Measurements from ENCODE around the gene PCNX3. TPM values are rescaled to one million over a fixed set of nuclear protein-coding genes. Genes with fewer than 3 reads are reported as not detected.

The PCNX3 gene
- total and polyA plus RNA-seq, 2 donors (not counting 3 experiments of a cell fraction or from before 2014, with no cell fraction given): 42.6 to 53.9 TPM

- peak; percentile 96 for DNase-seq (ENCODE audit: low read depth, low spot score)
- Histone ChIP-seq H3K4me1 (ENCODE audit: control insufficient read depth, extremely low read depth, insufficient read depth, low read length) (peaks cover 54% of the 10 kb centered on the region), H4K20me1 (replicated peaks; ENCODE audit: control insufficient read depth, extremely low read depth, insufficient read depth, low read length) (no peaks in the 10 kb centered on the region), H3K9me3 (replicated peaks; ENCODE audit: control insufficient read depth, insufficient read depth, low read length) (no peaks in the 10 kb centered on the region), H3K27me3 (ENCODE audit: control insufficient read depth in 2 of 2, insufficient read depth in 2 of 2, low read length in 2 of 2) (no peaks in the 10 kb centered on the region), H3K27ac (ENCODE audit: insufficient read depth, low read depth, low read length) (peak overlapping the region; percentile 45), H3K79me2 (ENCODE audit: control insufficient read depth, insufficient read depth, low read length) (peaks cover 25% of the 10 kb centered on the region), H2AFZ (ENCODE audit: low read depth, low read length) (no peak overlapping the region), H3K9ac (replicated peaks; ENCODE audit: extremely low read depth, insufficient read depth, low read length) (no peak overlapping the region), H3K9me1 (replicated peaks; ENCODE audit: control insufficient read depth, extremely low read depth, insufficient read depth, low read length) (no peaks in the 10 kb centered on the region), H3K36me3 (ENCODE audit: control insufficient read depth in 2 of 2, extremely low read depth in 1 of 2, insufficient read depth in 2 of 2, low read length in 2 of 2) (no peaks in the 10 kb centered on the region), H3K4me3 (replicated peaks in 1 of 3; ENCODE audit: insufficient read depth in 1 of 3, low read depth in 1 of 3, low read length in 3 of 3) (peak overlapping the region in 2 of 3 experiments; percentile 31 to 65), H3K4me2 (ENCODE audit: insufficient read depth, low read length) (peak overlapping the region; percentile 68)
- CTCF ChIA-PET: interaction anchor here (1.8 to 9.7 kb wide), 3 partner anchors 16 to 33 kb away, joined by 10 to 167 read pairs (median 146); partner anchors contain the start of gene LTBP3
- POLR2A ChIA-PET: no interaction called here
- intact Hi-C loops (cut with micrococcal nuclease): loop anchor here (1.0 to 5.0 kb wide), 5 partner anchors 14 to 192 kb away; partner anchors contain the start of genes LTBP3, PCNX3 and SLC25A45
- dilution Hi-C loops (cut with MboI; ENCODE audit: extremely low pct_ligation_motif_present, low sequenced_read_pairs): no loop called here
- TF ChIP-seq POLR2AphosphoS5 (IDR thresholded peaks at IDR 0.05; ENCODE audit: insufficient read depth, low read depth, low read length) (peak; percentile 96), POLR2A (IDR thresholded peaks at IDR 0.05; ENCODE audit: low read depth, low read length) (no peak), GATA2 (IDR thresholded peaks at IDR 0.05; ENCODE audit: insufficient read depth, insufficient read length, low read depth, low read length) (no peak), FOS (IDR thresholded peaks at IDR 0.05; ENCODE audit: borderline replicate concordance, insufficient read depth, low read length) (peak; percentile 59), JUN (IDR thresholded peaks at IDR 0.05; ENCODE audit: borderline replicate concordance, insufficient read depth, insufficient read length, low read depth) (no peak)
- TF ChIP-seq, protein P1, sequence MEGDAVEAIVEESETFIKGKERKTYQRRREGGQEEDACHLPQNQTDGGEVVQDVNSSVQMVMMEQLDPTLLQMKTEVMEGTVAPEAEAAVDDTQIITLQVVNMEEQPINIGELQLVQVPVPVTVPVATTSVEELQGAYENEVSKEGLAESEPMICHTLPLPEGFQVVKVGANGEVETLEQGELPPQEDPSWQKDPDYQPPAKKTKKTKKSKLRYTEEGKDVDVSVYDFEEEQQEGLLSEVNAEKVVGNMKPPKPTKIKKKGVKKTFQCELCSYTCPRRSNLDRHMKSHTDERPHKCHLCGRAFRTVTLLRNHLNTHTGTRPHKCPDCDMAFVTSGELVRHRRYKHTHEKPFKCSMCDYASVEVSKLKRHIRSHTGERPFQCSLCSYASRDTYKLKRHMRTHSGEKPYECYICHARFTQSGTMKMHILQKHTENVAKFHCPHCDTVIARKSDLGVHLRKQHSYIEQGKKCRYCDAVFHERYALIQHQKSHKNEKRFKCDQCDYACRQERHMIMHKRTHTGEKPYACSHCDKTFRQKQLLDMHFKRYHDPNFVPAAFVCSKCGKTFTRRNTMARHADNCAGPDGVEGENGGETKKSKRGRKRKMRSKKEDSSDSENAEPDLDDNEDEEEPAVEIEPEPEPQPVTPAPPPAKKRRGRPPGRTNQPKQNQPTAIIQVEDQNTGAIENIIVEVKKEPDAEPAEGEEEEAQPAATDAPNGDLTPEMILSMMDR (IDR thresholded peaks at IDR 0.05; ENCODE audit: extremely low read depth in 1 of 2, insufficient read depth in 1 of 2, low read depth in 1 of 2, low read length in 2 of 2): peak; percentile 79 to 87
- BruUV-seq (replicated peaks): no TSS peak
- peak; percentile 97 for FAIRE-seq
Observed at GRCh38 chr11:65574109-65574810, 41.3 kb upstream of the PCNX3 start.
